HFF-Myc (cell line): ENCODE measurements around the gene FAM177B.

ENCODE experiments used
- DNase-seq: peaks from one replicate; pipeline ENCODE4 v3.0.0-alpha.2; 2011; ENCODE audit warnings: low read depth; ENCODE audit errors: extremely low read depth
- H3K4me3 ChIP-seq: replicated peaks from 2 replicates; pipeline ENCODE4 v1.5.1; 2011; ENCODE audit warnings: low read depth, mild to moderate bottlenecking, control low read depth, low read length
- TF ChIP-seq, protein P1 (sequence below): IDR thresholded peaks from 2 replicates; pipeline ENCODE4 v1.5.1; 2012; ENCODE audit warnings: mild to moderate bottlenecking, low read depth, low read length, control low read depth; ENCODE audit errors: missing control alignments

FAM177B gene

DNA sequence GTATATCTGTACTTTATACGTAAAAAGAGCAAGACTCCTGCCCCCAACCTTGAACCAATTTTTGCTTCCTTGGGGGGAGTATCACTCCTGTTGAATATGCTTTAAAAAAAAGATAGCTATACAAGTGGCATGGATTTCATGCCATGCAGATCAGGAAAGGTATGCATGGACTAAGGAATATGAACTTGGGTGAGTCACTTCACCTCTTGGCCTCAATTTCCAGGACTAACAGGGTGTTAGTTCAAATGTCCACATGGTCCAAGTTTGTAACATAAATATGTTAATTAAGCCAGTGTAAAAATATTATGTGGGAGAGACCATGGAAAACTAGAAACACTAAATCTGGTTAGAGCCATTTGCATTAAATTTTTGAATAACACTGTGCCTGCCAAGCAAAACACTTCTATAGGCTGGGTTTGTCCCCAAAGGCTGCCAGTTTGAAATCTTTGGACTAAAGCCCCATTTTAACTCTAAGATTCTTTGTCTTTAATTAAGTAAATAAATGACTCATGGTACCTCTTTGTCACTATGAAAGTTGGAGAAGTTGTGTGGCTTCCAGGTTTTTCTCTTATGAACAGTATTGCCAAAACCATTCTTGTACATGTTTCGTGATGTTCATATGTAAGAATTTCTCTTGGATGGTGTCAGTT lies 33.1 kb downstream of the FAM177B start:
- TF ChIP-seq, protein P1, sequence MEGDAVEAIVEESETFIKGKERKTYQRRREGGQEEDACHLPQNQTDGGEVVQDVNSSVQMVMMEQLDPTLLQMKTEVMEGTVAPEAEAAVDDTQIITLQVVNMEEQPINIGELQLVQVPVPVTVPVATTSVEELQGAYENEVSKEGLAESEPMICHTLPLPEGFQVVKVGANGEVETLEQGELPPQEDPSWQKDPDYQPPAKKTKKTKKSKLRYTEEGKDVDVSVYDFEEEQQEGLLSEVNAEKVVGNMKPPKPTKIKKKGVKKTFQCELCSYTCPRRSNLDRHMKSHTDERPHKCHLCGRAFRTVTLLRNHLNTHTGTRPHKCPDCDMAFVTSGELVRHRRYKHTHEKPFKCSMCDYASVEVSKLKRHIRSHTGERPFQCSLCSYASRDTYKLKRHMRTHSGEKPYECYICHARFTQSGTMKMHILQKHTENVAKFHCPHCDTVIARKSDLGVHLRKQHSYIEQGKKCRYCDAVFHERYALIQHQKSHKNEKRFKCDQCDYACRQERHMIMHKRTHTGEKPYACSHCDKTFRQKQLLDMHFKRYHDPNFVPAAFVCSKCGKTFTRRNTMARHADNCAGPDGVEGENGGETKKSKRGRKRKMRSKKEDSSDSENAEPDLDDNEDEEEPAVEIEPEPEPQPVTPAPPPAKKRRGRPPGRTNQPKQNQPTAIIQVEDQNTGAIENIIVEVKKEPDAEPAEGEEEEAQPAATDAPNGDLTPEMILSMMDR, result no peak
- DNase-seq, result no peak
- H3K4me3 ChIP-seq, result no peak overlapping the region

DNA sequence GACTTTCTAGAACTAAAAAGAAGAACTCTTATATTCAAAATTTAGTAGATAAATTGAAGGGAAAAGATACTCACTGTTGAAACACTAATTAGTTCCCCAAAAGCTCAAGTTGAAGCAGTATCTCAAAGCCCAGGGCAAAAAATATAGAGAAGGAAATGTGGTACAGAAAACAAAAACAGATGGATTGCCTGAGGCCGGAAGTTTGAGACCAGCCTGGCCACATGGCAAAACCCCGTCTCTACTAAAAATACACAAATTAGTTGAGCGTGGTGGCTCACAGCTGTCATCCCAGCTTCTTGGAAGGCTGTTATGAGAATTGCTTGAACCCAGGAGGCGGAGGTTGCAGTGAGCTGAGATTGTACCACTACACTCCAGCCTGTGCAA lies 36.0 kb downstream of the FAM177B start:
- no peak overlapping the region for H3K4me3 ChIP-seq
- TF ChIP-seq, protein P1, result no peak
- peak; percentile 22 for DNase-seq

DNA sequence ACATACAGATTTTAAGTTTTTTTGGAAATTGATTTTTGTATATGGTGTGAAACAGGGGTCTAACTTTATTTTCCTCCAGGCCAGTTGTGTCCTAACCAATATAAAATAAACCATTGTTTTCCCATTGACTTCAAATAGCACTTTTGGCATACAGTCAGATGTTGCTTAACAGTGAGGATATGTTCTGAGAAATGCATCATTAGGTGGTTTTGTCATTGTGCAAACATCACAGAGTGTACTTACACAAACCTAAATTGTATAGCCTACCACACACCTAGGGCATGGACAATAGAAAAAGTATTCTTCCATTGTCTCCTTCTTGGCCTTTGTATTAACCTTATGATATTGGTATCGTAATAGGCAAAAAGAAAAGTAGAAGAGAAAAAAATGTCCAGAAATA lies 40.5 kb downstream of the FAM177B start:
- TF ChIP-seq, protein P1, result no peak
- H3K4me3 ChIP-seq, result no peak overlapping the region
- DNase-seq, result no peak

DNA sequence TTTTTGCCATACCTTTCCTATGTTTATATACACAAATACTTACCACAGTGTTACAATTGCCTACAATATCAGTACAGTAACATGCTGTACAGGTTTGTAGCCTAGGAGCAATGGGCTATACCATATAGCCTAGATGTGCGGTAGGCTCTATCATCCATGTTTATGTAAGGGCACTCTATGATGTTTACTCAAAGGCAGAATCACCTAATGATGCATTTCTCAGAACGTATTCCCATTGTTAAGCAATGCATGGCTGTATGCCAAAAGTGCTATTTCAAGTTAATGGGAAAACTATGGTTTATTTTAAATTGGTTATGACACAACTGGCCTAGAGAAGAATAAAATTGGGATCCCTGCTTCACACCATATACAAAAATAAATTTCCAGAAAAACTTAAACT lies 41.0 kb downstream of the FAM177B start:
- H3K4me3 ChIP-seq, result no peak overlapping the region
- DNase-seq, result no peak
- TF ChIP-seq, protein P1, result no peak

DNA sequence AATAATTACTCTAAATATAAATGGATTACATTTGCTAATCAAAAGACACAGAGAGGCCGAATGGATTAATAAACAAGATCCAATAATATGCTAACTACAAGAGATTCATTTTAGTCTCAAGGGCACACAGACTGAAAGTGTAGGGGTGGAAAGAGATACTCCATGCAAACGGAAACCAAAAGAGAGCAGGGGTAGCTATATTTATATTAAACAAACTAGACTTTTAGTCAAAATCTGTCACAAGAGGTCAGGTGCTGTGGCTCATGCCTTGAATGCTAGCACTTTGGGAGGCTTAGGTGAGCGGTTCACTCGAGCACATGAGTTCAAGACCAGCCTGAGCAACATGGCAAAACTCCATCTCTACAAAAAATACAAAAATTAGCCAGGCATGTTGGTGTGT lies 44.2 kb downstream of the FAM177B start:
- TF ChIP-seq, protein P1, result no peak
- no peak overlapping the region for H3K4me3 ChIP-seq
- no peak for DNase-seq

DNA sequence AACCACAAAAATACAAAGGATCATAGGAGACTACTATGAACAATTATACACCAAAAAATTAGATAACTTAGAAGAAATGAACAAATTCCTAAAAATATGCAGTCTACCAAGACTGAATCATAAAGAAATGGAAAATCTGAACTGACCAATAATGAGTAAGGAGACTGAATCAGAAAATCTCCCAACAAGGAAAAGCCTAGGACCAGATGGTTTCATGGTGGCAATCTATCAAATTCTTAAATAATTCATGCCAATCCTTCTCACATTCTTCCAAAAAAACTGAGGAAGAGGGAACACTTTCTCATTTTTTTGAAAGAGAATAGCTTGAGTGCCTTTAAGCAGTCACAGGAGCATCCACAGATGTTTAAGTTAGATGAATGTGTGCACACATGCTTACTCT lies 46.0 kb downstream of the FAM177B start:
- TF ChIP-seq, protein P1, result no peak

DNA sequence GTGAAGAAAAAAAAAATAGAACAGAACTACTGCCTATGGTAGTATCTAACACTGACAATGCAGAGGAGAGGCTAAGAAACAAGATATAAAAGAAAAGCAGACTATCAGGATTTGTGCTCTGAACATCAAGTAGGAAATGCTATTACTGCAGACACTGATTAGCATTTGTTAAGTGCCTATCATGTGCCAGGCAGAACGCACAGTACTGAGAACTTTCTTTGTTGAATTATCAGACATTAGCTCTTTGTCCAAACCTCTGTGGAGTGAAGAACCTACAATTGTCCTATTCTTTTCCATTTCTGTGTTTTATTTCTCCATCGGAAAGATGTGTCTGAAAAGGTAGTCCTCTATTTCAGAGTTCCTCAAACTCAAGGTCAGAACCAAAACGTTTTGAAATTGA lies 47.4 kb downstream of the FAM177B start:
- TF ChIP-seq, protein P1, result no peak
- H3K4me3 ChIP-seq, result no peak overlapping the region
- no peak for DNase-seq

More for the DNA sequence above, 46.0 kb downstream of the FAM177B start:
- H3K4me3 ChIP-seq, result no peak overlapping the region
- DNase-seq, result no peak
